GM21526 (cell line): ENCODE data around the gene GFPT1.
"Not testable (repeated sequence)": the region's sequence is repeated elsewhere in the genome, so short reads cannot be mapped to it uniquely, and the experiment has no call there.

Experiments
- ATAC-seq: cut with Tn5 transposase; IDR thresholded peaks from one replicate; pipeline ENCODE4 v1.9.1; 2021; ENCODE audit warnings: moderate library complexity; ENCODE audit not compliant: unreplicated experiment, low FRiP score

Gene GFPT1

GRCh38 chr2:69386789-69387734, at the start of gene GFPT1:
TSS of gene GFPT1 (minus strand) at chr2:69387227. CDS start at chr2:69387071, 156 bp downstream.
- ATAC-seq: peak; percentile 82

DNA sequence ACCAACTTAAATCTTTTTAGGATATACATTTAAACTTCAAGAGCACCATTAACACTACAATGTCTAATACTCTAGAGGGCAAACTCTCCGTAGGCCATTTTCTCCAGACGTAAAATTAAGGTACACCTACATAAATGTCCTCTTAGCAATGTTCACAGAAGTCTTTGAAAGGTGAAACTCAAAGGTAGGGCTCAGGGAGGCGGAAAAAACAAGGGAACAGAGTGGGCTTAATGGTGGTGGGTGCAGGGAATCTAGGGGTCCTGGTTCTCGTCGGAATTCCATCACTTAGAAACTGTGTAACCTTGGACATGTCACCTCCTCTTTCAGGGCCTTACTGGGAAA, 49.5 kb upstream of the GFPT1 start:
- no peak for ATAC-seq

DNA sequence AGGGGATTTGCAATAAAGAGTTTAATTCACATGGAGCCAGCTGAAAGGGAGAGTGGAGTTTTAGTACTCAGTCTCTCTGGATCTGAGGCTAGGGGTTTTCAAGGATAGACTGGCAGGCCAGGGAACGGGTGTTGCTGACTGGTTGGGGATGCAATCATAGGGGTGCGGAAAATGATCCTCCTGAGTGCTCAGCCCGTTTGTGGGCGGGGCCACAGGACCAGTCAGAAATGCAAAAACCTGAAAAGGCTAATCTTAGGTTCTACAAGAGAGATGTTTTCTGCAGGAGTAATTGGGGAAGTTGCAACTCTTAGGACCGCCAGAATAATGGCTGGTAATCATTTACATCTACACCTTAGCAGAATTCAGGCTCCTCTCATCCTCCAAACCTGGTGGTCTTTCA, 47.7 kb upstream of the GFPT1 start:
- ATAC-seq: no peak

- no peak for ATAC-seq
These were observed 42.6 kb upstream of the GFPT1 start for GRCh38 chr2:69429491-69430183.

DNA sequence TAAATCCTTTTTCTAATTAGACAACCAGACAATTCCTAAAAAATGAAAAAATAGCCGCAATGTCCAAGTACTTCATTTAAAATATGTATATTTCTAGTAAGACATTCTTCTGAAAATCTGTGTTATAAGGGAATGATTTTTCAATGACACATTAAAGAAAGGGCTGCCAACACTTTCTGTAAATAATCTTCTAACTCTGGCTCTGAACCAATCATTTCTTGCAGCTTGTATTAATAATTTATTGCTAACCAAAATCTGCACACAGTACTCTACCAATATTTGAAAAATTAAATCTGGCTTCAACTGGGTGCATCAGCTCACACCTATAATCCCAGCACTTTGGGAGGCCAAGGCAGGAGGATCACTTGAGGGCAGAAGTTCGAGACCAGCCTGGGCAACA, 42.0 kb upstream of the GFPT1 start:
- ATAC-seq: no peak

DNA sequence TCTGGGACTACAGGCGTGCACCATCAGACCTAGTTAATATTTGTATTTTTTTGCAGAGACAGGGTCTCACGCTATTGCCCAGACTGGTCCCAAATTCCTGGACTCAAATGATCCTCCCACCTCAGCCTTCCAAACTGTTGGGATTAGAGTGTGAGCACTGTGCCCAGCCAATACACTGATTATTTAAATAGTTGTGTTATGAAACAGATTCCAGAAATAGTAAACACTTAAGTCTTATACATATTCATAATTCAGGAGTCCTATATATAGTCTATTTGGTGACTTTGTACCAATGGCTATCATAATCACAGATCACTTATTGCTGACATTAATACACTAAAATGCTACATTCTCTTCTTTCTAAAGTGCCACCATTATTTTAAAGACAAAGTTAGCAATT, 37.4 kb upstream of the GFPT1 start:
- no peak for ATAC-seq

DNA sequence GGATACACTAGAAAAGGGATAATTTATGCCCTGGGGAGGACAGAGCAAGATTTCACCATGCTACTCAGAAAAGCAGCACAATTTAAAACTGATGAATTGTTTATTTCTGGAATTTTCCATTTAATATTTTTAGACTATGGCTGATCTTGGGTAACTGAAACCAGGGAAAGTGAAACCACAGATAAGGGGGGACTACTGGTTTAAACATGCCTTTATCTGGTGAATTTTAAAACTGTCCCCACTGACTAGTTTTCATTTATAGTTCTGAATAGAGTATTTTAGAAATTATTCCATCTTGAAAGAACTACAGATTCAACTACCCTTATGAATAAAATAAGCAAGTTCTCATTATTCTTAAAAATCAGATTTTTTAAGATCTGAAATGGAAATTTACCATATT, 35.2 kb upstream of the GFPT1 start:
- no peak for ATAC-seq

DNA sequence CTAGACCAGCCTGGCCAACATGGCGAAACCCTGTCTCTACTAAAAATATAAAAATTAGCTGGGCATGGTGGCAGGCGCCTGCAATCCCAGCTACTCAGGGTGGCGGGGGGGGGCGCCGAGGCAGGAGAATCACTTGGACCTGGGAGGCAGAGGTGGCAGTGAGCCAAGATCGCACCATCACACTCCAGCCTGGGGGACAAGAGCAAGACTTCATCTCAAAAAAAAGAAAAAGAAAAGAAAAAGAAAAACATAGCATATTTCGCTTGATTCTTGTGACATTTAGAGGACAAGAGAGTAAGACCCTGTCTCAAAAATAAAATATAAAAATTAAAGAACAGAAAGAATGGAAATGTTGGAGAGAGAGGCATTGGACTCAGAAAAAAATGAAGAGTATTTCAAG, 32.1 kb upstream of the GFPT1 start:
- not testable (repeated sequence) for ATAC-seq

DNA sequence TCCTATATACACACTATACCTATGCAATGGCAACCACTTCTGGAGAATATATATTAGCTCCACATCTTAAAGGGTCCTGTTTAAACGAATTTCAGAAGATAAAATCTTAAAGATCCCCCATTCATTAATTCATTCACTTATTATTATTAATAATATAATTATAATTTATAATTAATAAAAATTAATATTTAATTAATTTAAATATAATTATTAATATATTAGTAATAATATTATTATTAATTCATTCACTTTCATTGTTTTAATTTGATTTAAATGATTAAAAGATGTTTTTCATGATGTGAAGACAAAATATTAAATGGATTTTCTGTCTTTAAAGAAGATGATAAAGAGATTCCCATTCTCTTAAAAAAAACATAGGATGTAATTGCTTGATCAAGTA, 29.1 kb upstream of the GFPT1 start:
- no peak for ATAC-seq

DNA sequence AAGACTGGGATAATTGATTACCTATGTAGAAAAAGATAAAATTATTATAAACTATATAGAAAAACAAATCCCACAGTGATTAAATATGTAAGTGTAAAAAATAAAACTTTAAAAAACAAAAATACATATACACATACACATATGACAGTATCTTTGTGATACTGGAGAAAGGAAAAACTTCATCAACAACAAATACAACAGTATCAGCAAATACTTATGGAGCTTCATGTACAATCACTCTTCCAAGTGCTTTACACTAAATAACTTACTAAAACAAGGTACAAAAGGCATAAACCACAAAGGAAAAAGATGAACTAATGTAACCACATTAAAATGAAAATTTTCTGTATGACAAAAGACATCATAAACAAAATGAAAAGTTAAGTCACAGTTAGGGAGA, 24.1 kb upstream of the GFPT1 start:
- ATAC-seq: no peak

GRCh38 chr2:69405306-69405705, 18.3 kb upstream of the GFPT1 start:
- no peak for ATAC-seq

DNA sequence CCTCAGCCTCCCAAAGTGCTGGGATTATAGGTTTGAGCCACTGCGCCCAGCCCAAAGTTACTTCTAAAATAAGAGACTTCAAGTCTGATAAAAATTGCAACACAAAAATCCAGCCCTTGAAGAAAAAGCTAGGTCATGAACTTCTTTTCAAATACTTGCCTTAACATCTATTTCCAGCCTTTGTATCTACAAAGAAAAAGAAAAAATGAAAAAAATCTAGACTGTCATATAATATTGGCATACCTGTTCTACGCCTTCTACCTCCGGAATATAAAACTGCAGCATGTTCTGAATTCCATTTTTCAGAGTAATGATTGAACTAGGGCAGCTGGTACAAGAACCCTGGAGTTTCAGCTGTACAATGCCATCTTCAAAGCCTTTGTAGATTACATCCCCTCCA, 13.1 kb upstream of the GFPT1 start:
- no peak for ATAC-seq

DNA sequence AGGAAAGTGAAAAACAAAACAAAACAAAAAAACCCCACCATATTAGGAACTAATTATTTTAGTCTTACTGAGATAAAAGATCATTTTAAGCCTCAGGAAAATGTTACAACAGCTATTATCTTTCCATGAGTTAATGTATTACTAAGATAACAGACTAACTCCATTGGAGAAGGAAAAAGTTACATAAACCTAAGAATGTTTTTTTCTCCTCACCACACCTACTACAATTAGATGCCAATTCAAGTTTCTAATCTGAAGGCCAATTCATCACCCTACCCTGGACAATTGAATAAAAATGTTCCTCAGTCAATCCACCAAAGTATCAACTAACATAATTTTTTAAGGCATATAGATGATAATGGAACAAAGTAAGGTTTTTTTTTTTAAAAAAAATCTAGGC, 10.2 kb upstream of the GFPT1 start:
- ATAC-seq: no peak

DNA sequence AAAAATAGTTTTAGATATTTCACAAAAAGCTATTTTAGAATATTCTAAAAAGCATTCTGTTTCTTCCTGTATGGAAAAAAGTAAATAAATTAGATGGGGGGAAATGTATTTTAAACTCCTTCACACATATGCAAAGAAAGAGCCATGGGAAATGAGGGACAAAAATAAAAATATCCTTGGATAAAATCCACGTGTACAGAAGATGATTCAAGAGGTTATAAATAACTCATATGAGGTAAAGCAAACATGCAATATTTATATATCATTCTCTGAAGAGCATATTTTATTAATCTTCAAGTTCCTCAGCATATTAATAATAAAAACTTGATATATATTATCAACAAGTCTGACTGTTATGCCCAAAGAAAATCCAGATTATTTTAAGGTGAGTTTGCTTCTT, 8.8 kb upstream of the GFPT1 start:
- no peak for ATAC-seq

- ATAC-seq: no peak
These were observed 6.9 kb upstream of the GFPT1 start for GRCh38 chr2:69393963-69394362.

DNA sequence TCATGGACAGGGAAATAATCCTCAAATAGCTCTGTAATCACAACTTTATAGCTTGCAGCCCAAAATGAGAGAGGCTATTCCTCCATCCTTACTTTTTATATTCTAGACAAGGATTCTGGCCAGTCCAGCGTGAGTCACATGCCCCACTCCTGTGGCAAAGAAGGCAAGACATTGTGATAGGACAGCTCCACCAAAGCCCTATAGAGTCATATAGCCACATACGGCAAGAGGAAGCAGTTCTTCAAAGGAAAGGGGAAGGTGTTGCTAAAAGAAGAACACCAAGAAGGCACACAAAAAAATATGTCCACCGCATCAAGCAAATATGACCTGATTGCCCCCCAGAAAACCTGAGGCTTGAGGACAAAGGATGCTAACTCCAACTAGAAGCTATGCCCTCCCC, 3.4 kb upstream of the GFPT1 start:
- no peak for ATAC-seq

GRCh38 chr2:69390001-69390400, 3.0 kb upstream of the GFPT1 start:
- ATAC-seq: no peak

DNA sequence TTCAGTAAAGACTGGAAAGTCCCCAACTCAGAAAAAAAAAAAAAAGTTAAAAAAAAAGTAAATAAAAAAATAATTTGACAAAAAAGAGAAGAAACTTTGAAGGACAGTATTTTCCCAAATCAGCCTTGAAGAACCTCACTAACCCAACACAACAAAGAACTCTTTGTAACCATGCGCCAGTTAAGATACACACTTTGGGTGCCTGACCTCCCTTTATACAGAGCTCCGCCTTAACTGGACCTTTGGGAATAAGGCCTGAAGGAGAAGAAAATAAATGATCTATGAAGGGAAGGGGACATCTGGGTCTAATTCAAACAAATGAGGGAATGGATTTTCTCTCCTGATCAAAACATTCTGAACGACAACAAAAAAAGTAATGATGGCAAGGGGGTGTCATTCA, 2.2 kb upstream of the GFPT1 start:
- no peak for ATAC-seq

GRCh38 chr2:69387770-69388481, 899 bp upstream of the GFPT1 start:
- ATAC-seq: no peak

DNA sequence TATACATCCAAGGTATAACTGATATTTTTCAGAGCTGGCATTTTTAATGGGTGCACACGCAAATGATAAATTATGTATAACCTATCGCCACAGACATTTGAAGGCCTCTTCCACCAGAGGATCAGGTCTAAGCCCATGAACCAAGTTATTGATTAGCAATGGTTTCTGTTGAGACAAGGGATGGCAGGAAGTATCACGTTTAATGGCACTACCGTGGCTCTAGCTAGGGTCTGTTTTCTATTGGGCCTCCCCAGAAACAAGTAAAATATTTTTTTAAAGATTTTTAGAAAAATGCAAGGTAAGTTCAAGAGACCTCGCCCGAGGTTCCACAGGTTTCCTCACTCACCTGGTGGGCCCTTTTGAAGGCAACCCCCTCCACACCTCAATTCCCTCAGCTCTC, 667 bp downstream of the GFPT1 start:
- peak; percentile 5 for ATAC-seq

GRCh38 chr2:69385443-69386151, 1.4 kb downstream of the GFPT1 start:
- ATAC-seq: no peak
